Central memory CD8-positive, alpha-beta T cell (primary cell): Measurements from ENCODE around the gene RASAL3.

Source experiments
- ATAC-seq: fragments of 150-1000 bp; cut with Tn5 transposase; replicated peaks from 2 replicates; pipeline ENCODE4 v1.10.0; 2022; ENCODE audit warnings: mild to moderate bottlenecking, moderate FRiP score, moderate number of reproducible peaks; ENCODE audit not compliant: poor library complexity, severe bottlenecking; ENCODE audit errors: extremely low read depth
- DNase-seq, 2 donors: peaks; one replicate each; pipeline ENCODE4 v3.0.0; 2021; ENCODE audit warnings: low spot score in 2 of 2
- H3K27ac Mint-ChIP-seq: one replicate; pipeline ENCODE4 v1.8.0; 2022; ENCODE audit warnings: low read depth, mild to moderate bottlenecking, moderate library complexity, mixed read lengths
- H3K27me3 Mint-ChIP-seq: one replicate; pipeline ENCODE4 v1.8.0; 2022; ENCODE audit warnings: mixed read lengths
- H3K36me3 Mint-ChIP-seq: one replicate; pipeline ENCODE4 v1.8.0; 2022; ENCODE audit warnings: mild to moderate bottlenecking, moderate library complexity, mixed read lengths; ENCODE audit not compliant: insufficient read depth
- H3K4me1 Mint-ChIP-seq: one replicate; pipeline ENCODE4 v1.8.0; 2022; ENCODE audit warnings: mixed read lengths
- H3K4me3 Mint-ChIP-seq: one replicate; pipeline ENCODE4 v1.8.0; 2022; ENCODE audit warnings: mild to moderate bottlenecking, moderate library complexity, mixed read lengths
- H3K9me3 Mint-ChIP-seq: one replicate; pipeline ENCODE4 v1.8.0; 2022; ENCODE audit warnings: mixed read lengths

Gene RASAL3

DNA sequence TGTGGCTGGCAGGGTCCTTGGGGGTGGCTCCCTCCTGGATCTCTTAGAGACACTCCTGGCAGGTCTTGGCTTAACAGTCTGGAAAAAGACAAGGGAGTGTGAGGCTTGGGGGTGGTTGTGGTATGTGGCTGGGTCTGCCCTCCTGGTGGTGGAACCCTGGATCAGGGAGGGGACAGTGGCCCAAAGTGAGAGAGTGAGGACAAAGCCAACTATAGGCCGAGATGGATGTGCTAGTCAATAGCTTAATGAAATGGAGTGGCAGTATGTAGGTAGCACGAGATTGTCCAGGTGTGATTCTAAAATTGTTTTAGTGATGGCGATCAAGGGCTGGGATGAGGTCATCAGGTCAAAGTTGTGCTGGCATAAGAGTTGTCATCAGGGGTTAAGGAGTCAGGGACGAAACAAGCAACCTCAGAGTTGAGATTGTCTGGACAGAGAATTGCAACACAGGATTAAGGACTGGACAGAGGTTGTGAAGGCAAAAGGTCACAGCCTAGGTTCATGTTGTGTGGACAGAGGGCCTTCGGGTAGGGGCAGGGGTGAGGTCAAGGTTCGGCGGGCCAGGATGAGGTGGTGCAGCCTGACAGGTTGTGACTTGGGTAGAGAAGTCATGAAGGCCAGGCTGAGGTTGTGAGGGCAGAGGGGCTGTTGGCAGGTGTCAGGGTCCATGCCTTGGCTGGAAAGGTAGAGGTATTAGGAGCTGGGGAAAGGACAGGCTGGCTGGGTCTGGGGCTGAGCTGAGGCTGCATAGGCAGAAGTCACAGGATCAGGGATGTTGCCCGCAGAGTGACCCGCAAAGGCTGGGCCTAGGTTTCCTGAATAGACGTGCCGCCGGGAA, 4.5 kb upstream of the RASAL3 start:
- peaks cover 57% of the 10 kb centered on the region for H3K4me1 Mint-ChIP-seq
- ATAC-seq: no peak

DNA sequence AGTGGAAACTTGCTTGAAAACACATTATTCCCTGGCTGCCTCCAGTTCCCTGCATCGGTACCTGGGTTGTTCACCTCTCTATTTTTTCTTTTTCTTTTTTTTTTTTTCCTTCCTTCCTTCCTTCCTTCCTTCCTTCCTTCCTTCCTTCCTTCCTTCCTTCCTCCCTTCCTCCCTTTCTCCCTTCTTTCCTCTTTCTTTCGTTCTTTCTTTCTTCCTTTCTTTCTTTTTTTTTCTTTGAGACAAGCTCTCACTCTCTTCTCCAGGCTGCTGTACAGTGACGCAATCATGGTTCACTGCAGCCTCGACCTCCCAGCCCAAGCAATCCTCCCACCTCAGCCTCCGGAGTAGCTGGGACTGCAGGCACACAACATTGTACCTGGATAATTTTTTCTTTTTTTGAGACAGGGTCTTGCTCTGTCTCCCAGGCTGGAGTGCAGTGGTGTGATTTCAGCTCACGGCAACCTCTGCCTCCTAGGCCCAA, 3.4 kb upstream of the RASAL3 start:
- Mint-ChIP-seq H3K4me3 (peak overlapping the region; percentile 39), H3K4me1 (peaks cover 57% of the 10 kb centered on the region), H3K27ac (peak overlapping the region; percentile 89), H3K36me3 (peaks cover 16% of the 10 kb centered on the region), H3K27me3 (no peaks in the 10 kb centered on the region), H3K9me3 (no peaks in the 10 kb centered on the region)
- no peak for ATAC-seq
- no peak for DNase-seq

More for the DNA sequence above, 4.5 kb upstream of the RASAL3 start:
- no peaks in the 10 kb centered on the region for H3K9me3 Mint-ChIP-seq
- peak overlapping the region; percentile 16 for H3K27ac Mint-ChIP-seq
- peaks cover 9% of the 10 kb centered on the region for H3K36me3 Mint-ChIP-seq
- H3K27me3 Mint-ChIP-seq: no peaks in the 10 kb centered on the region
- peak overlapping the region; percentile 70 for H3K4me3 Mint-ChIP-seq
- DNase-seq: no peak

DNA sequence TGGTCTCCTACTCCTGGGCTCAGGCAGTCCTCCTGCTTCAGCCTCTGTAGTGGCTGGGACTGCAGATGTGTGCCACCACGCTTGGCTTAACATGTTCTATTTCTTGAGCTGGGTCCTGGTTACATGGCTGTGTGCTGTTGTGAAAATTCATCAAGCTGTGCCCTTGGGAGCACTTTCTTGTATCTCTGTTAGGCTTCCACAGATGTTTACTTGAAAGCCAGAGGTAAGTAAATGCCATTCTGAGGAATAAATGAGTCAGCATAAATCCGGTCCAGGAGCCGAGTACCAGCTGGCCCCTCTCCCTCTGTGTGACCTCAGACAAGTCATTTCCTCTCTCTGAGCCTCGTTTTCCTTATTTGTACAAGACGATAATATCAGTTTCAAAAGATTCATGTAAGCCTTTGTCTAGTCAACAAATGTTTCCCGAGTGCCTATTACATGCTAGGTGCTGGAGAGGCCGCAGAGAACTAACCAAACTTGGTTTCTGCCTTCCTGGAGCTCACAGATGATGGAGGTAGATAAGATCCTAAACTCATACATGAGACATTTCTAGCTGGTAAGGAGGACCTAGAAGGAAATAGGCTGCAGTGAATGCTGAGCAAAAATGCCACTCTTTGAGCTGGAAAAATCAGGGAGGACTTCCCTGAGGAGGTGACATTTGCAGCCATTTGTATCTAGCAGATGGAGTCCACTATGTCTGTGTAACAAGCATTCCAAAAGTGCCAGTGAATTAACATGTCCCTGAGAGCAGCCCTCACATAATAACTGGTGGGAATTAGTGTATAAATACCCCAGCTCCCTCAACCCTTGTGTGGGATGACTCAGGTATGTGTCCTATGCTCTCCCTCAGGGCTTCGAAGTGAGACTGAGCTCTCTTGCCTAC, 2.7 kb upstream of the RASAL3 start:
- H3K9me3 Mint-ChIP-seq: no peaks in the 10 kb centered on the region
- ATAC-seq (peak; percentile 18), DNase-seq (no peak)
- H3K27ac Mint-ChIP-seq: peak overlapping the region; percentile 89
- H3K4me3 Mint-ChIP-seq: peak overlapping the region; percentile 62
- H3K4me1 Mint-ChIP-seq: peaks cover 57% of the 10 kb centered on the region
- no peaks in the 10 kb centered on the region for H3K27me3 Mint-ChIP-seq
- H3K36me3 Mint-ChIP-seq: peaks cover 19% of the 10 kb centered on the region

DNA sequence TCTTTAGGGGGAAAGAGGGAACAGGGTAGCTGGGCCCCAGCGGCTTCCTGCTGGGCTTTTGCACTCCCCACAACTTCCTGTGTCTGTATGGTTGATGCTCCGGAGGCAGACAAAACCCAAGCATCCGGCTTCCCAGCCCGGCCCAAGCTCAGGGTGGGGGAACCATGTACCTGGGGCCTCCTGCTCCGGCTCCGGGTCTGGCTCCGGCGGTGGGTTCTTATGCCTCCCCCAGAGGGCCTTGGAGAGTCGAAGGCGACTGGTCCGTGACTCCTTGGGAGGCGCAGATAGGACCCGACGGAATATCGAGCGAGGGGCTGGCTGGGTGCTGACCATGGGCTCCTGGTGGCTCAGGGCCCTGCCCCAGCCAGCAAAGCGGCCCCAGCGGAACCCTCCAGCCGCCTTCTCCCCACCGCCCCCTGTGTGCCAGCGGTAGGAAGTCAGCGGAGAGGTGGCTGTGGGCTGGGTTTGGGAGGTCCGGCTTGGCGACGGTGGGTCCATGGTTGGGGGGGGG, 428 bp downstream of the RASAL3 start:
- Mint-ChIP-seq H3K27me3 (no peaks in the 10 kb centered on the region), H3K27ac (peak overlapping the region; percentile 90), H3K9me3 (no peaks in the 10 kb centered on the region), H3K4me3 (peak overlapping the region; percentile 92), H3K36me3 (peaks cover 38% of the 10 kb centered on the region), H3K4me1 (peaks cover 56% of the 10 kb centered on the region)
- ATAC-seq (peak; percentile 91), DNase-seq (peak; percentile 60 to 73)

GRCh38 chr19:15461694-15462093, 2.6 kb downstream of the RASAL3 start:
- Mint-ChIP-seq H3K9me3 (no peaks in the 10 kb centered on the region), H3K27ac (peak overlapping the region; percentile 82), H3K36me3 (peaks cover 41% of the 10 kb centered on the region), H3K4me3 (peak overlapping the region; percentile 92), H3K27me3 (no peaks in the 10 kb centered on the region), H3K4me1 (peaks cover 35% of the 10 kb centered on the region)
- DNase-seq (no peak), ATAC-seq (no peak)

GRCh38 chr19:15457701-15458484, 6.5 kb downstream of the RASAL3 start:
- ATAC-seq (no peak), DNase-seq (no peak)
- no peaks in the 10 kb centered on the region for H3K9me3 Mint-ChIP-seq
- H3K27me3 Mint-ChIP-seq: no peaks in the 10 kb centered on the region
- H3K27ac Mint-ChIP-seq: no peak overlapping the region
- peaks cover 51% of the 10 kb centered on the region for H3K36me3 Mint-ChIP-seq
- no peak overlapping the region for H3K4me3 Mint-ChIP-seq
- peaks cover 36% of the 10 kb centered on the region for H3K4me1 Mint-ChIP-seq

DNA sequence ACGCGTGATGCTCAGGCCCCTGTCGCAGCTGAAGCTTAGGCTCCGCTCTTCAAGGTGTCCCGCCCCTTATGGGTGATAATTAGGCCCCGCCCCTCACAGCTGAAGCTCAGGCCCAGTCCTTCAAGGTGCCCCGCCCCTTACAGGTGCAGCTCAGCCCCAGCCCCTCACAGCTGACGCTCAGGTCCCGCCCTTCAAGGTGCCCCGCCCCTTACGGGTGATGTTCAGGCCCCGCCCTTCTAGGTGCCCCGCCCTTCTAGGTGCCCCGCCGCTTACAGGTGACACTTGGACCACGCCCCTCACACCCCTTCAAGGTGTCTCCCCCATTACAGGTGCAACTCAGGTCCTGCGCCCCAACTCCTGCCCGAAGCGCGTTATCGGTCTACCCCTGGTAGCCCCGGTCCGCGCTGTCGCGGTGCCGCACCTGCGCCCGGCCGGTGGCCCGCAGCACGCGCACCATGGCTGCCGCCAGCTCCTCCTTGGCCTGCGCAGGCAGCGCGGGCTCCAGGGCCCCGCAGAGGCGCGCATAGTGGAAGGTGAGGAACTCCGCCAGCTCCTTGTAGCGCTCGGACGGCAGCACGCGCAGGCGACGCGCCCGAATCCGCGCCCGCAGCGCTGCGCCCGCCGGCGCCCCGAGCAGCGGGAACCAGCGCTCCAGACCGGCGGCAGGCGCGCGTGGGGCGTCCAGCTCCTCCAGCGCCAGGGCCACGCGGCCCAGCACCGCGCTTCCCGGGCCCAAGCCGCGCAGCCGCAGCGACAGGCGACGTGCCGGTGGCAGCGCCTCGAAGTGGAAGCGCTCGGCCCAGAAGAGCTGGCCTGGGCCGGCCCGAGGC, 7.3 kb downstream of the RASAL3 start:
- H3K27ac Mint-ChIP-seq: no peak overlapping the region
- H3K9me3 Mint-ChIP-seq: no peaks in the 10 kb centered on the region
- H3K36me3 Mint-ChIP-seq: peaks cover 51% of the 10 kb centered on the region
- H3K4me3 Mint-ChIP-seq: no peak overlapping the region
- DNase-seq: no peak
- no peak for ATAC-seq
- peaks cover 36% of the 10 kb centered on the region for H3K4me1 Mint-ChIP-seq
- H3K27me3 Mint-ChIP-seq: no peaks in the 10 kb centered on the region

- DNase-seq (no peak), ATAC-seq (no peak)
- Mint-ChIP-seq H3K9me3 (no peaks in the 10 kb centered on the region), H3K4me3 (no peak overlapping the region), H3K27ac (no peak overlapping the region), H3K4me1 (peaks cover 29% of the 10 kb centered on the region), H3K27me3 (no peaks in the 10 kb centered on the region), H3K36me3 (peaks cover 51% of the 10 kb centered on the region)
Observed at GRCh38 chr19:15456441-15456840, 7.9 kb downstream of the RASAL3 start.

- Mint-ChIP-seq H3K4me3 (no peak overlapping the region), H3K9me3 (no peaks in the 10 kb centered on the region), H3K4me1 (peaks cover 31% of the 10 kb centered on the region), H3K27ac (no peak overlapping the region), H3K36me3 (peaks cover 52% of the 10 kb centered on the region), H3K27me3 (no peaks in the 10 kb centered on the region)
- no peak for DNase-seq
- no peak for ATAC-seq
Observed at GRCh38 chr19:15455996-15456395, 8.3 kb downstream of the RASAL3 start.

GRCh38 chr19:15453906-15454860, 10.2 kb downstream of the RASAL3 start:
- Mint-ChIP-seq H3K27me3 (no peaks in the 10 kb centered on the region), H3K36me3 (peaks cover 45% of the 10 kb centered on the region), H3K9me3 (no peaks in the 10 kb centered on the region), H3K4me1 (peaks cover 35% of the 10 kb centered on the region), H3K4me3 (no peak overlapping the region), H3K27ac (peak overlapping the region; percentile 64)
- ATAC-seq: no peak
- DNase-seq: no peak
